ENCODE results near the gene PTPRCAP.

GRCh38 chr11:67441731-67442351 lies 4.4 kb upstream of the PTPRCAP start:
- TF ChIP-seq CTCF (conservative IDR thresholded peaks at IDR 0.05; ENCODE audit: low read depth, low read length) (no peak), EZH2phosphoT487 (IDR thresholded peaks at IDR 0.05; ENCODE audit: borderline replicate concordance, low read length) (no peak)
